Muscle layer of colon (tissue), 2 donors: ENCODE results near the gene ZNF732.
"Not testable (repeated sequence)": the region's sequence is repeated elsewhere in the genome, so short reads cannot be mapped to it uniquely, and the experiment has no call there.

Source experiments
- H3K27ac ChIP-seq: one replicate; pipeline ENCODE4 v1.7.0; 2013; ENCODE audit warnings: low read depth, mild to moderate bottlenecking, low read length, moderate library complexity
- H3K27me3 ChIP-seq, 2 donors: one replicate each; pipeline ENCODE4 v1.7.0; 2013; ENCODE audit warnings: low read length in 2 of 2, mild to moderate bottlenecking in 2 of 2; ENCODE audit not compliant: insufficient read depth in 2 of 2, control insufficient read depth in 1 of 2
- H3K36me3 ChIP-seq: one replicate; pipeline ENCODE4 v1.7.0; 2013; ENCODE audit warnings: mild to moderate bottlenecking, low read length; ENCODE audit not compliant: insufficient read depth
- H3K4me1 ChIP-seq: one replicate; pipeline ENCODE4 v1.7.0; 2013; ENCODE audit warnings: mild to moderate bottlenecking, low read length; ENCODE audit not compliant: insufficient read depth
- H3K4me3 ChIP-seq, 2 donors: one replicate each; pipeline ENCODE4 v1.7.0; 2013; ENCODE audit warnings: low read length in 2 of 2, low read depth in 1 of 2, mild to moderate bottlenecking in 1 of 2, moderate library complexity in 1 of 2
- H3K9ac ChIP-seq: one replicate; pipeline ENCODE4 v1.7.0; 2013; ENCODE audit warnings: low read length
- H3K9me3 ChIP-seq: one replicate; pipeline ENCODE4 v1.7.0; 2013; ENCODE audit warnings: mild to moderate bottlenecking, low read length
- donor health status: abdominal sarcoma.
- donor health status: Adenocarcinoma of cecum.

ZNF732 gene

DNA sequence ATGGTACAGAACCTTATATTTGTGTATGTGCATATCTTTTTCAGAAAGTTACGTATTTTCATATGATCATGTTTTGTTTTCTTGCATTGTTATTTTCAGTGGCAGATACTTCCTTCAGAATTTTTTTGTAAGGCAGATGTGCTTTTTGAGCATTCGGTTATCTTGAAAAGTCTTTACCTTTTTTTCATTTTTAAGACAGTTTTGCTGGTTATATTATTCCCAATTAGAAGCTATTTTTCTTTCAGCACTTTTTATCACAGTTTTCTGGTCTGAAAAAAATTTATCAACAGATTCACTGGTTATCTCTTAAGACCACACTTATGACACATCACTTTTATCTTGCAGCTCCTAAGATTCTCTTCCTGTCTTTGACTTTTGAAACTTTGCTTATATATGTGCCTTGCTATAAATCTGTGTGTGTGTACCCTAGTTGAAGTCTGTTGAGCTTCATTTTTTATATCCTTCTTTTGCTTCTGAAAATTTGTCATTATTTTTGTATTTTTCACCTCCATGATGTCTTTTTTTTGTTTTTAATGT lies 53.1 kb downstream of the ZNF732 start:
- no peak overlapping the region for H3K27ac ChIP-seq
- no peak overlapping the region for H3K4me3 ChIP-seq
- H3K9me3 ChIP-seq = peaks cover 26% of the 10 kb centered on the region
- H3K27me3 ChIP-seq = no peaks in the 10 kb centered on the region
- no peaks in the 10 kb centered on the region for H3K4me1 ChIP-seq
- H3K36me3 ChIP-seq = no peaks in the 10 kb centered on the region
- no peak overlapping the region for H3K9ac ChIP-seq

DNA sequence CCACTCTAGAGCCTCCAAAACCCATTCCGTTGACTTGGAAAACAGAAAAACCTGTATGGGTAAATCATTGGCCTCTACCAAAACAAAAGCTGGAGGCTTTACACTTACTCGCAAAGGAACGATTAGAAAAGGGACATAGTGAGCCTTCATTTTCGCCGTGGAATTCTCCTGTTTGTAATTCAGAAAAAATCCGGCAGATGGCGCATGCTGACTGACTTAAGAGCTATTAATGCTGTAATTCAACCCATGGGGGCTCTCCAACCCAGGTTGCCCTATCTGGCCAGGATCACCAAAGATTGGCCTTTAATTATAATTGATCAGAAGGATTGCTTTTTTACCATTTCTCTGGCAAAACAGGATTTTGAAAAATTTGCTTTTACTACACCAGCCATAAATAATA lies 60.8 kb downstream of the ZNF732 start:
- H3K27ac ChIP-seq = no peak overlapping the region
- H3K4me3 ChIP-seq = no peak overlapping the region
- H3K36me3 ChIP-seq = no peaks in the 10 kb centered on the region
- no peak overlapping the region for H3K9ac ChIP-seq
- no peaks in the 10 kb centered on the region for H3K27me3 ChIP-seq
- peaks cover 3% of the 10 kb centered on the region for H3K4me1 ChIP-seq
- no peaks in the 10 kb centered on the region for H3K9me3 ChIP-seq

DNA sequence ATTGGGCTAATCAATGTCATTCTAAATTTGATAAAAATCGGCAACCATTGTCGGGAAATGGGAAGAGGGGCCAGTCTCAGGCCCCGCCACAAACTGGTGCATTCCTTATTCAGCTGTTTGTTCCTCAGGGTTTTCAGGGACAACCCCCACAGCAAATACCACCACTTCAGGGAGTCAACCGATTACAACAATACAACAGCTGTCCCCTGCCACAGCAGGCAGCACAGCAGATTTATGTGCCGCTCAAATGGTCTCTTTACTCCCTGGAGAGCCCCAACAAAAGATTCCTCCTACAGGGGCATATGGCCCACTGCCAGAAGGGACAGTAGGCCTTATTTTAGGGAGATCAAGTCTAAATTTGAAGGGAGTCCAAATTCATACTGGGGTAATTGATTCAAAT lies 61.8 kb downstream of the ZNF732 start:
- H3K9me3 ChIP-seq = no peaks in the 10 kb centered on the region
- H3K9ac ChIP-seq = no peak overlapping the region
- H3K27me3 ChIP-seq = no peaks in the 10 kb centered on the region
- H3K4me3 ChIP-seq = no peak overlapping the region
- no peak overlapping the region for H3K27ac ChIP-seq
- no peaks in the 10 kb centered on the region for H3K36me3 ChIP-seq
- peaks cover 3% of the 10 kb centered on the region for H3K4me1 ChIP-seq

DNA sequence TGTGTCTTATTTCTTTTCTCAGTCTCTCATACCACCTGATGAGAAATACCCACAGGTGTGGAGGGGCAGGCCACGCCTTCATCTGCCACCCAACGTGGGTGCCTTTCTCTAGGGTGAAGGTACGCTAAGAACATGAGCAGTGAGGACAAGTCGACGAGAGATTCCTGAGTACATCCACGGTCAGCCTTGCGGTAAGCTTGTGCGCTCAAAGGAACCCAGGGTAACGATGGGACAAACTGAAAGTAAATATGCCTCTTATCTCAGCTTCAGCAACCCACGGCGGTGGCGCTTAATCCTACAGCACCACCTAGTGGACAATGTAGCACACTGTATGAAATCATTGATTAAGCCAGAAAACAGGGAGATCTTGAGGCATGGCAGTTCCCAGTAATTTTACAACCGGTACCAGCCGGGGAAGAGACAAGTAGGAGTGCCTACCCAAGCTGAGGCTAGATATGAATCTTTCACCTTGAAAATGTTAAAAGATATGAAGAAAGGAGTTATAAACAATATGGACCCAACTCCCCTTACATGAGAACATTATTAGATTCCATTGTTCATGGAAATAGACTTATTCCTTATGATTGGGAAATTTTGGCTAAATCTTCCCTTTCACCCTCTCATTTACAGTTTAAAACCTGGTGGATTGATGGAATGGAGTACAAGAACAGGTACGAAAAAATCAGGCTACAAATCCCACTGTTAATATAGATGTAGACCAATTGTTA lies 63.0 kb downstream of the ZNF732 start:
- peaks cover 3% of the 10 kb centered on the region for H3K4me1 ChIP-seq

DNA sequence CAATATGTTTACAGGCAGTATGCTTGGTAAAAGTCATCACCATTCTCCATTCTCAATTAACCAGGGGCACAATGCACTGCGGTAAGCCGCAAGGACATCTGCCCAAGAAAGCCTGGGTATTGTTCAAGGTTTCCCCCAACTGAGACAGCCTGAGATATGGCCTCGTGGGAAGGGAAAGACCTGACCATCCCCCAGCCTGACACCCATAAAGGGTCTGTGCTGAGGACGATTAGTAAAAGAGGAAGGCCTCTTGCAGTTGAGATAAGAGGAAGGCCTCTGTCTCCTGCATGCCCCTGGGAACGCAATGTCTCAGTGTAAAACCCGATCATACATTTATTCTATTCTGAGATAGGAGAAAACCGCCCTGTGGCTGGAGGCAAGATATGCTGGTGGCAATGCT lies 63.9 kb downstream of the ZNF732 start:
- H3K27ac ChIP-seq, H3K36me3 ChIP-seq, H3K27me3 ChIP-seq, H3K4me3 ChIP-seq, H3K9me3 ChIP-seq, H3K4me1 ChIP-seq, H3K9ac ChIP-seq: not testable (repeated sequence)

More for the DNA sequence above, 63.0 kb downstream of the ZNF732 start:
- peak overlapping the region; percentile 33 to 57 for H3K4me3 ChIP-seq
- H3K9ac ChIP-seq = no peak overlapping the region
- H3K9me3 ChIP-seq = no peaks in the 10 kb centered on the region
- H3K36me3 ChIP-seq = no peaks in the 10 kb centered on the region
- peak overlapping the region; percentile 9 for H3K27ac ChIP-seq
- H3K27me3 ChIP-seq = no peaks in the 10 kb centered on the region

DNA sequence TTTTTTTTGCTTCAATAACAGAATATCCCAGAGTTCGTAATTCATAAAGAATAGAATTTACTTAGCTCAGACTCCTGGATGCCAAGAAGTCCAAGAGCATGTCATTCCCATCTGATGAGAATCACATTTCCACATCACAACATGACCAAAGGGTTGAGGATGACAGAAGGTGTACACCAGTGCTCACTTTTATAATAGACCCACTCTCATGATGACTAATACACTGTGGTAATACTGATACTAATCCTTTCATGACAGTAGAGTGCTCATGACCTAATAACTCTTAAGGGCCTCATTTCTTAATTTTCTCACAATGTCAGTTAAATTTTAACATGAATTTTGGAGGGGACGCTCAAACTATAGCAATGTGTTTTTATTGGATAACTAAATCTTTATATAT lies 69.2 kb downstream of the ZNF732 start:
- Histone ChIP-seq H3K27me3 (no peaks in the 10 kb centered on the region), H3K9ac (no peak overlapping the region), H3K27ac (no peak overlapping the region), H3K36me3 (no peaks in the 10 kb centered on the region), H3K4me1 (no peaks in the 10 kb centered on the region), H3K9me3 (no peaks in the 10 kb centered on the region), H3K4me3 (no peak overlapping the region)

DNA sequence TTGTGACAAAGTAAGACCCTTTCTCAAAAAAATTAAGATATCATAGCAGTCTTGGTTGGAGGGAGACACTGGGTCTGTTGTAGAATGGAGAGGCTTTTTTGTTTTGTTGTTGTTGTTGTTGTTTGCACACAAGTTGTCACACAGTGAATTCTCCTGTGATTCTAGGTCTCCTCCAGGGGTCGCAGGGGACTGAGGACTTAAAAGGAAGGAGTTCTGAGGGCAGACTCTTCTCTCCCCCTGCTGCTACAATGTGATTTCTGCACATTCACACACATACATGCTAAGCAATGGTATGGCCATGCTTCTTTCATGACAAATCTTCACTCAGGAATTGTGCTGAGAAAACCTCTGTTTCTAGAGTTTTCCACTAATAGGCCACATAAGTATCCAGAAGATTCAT lies 71.1 kb downstream of the ZNF732 start:
- Histone ChIP-seq H3K36me3 (no peaks in the 10 kb centered on the region), H3K27ac (no peak overlapping the region), H3K9ac (no peak overlapping the region), H3K9me3 (no peaks in the 10 kb centered on the region), H3K4me1 (no peaks in the 10 kb centered on the region), H3K27me3 (no peaks in the 10 kb centered on the region), H3K4me3 (no peak overlapping the region)

DNA sequence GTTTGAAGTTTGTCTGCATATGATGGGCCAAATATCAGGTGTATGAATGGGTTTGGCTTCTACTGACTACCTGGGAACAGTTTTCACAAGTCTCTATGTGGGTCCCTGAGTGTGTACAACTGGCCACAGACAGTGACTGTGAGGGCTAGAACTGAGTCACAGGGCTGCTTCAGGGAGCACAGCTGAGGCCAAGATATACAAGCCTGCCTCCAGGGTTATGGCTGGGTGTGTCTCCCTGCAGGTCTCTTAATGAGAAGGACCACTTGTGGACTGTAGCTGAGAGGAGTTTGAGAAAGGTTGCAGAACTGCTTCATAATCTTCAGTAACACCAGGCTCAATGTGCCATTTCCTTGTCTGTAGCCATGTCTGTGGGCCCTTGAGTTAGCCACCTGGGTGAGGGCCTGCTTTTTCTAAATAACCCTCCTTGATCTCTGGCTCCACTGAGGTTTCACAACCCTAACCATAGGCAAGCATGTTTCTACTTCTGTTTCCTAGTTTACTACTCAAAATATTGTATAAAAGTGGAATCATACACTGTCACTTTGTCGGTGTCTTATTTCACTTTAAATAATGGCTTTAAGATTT lies 81.3 kb downstream of the ZNF732 start:
- no peaks in the 10 kb centered on the region for H3K4me1 ChIP-seq
- H3K9ac ChIP-seq = no peak overlapping the region
- H3K9me3 ChIP-seq = no peaks in the 10 kb centered on the region
- H3K27ac ChIP-seq = no peak overlapping the region
- no peaks in the 10 kb centered on the region for H3K36me3 ChIP-seq
- no peaks in the 10 kb centered on the region for H3K27me3 ChIP-seq
- H3K4me3 ChIP-seq = no peak overlapping the region
